Measurements from ENCODE around the gene PDIA5.

- no peak for TF ChIP-seq TAF1 (IDR thresholded peaks at IDR 0.05; ENCODE audit: borderline replicate concordance, insufficient read depth, low read length)
- no peak for TF ChIP-seq POLR2AphosphoS5 (IDR thresholded peaks at IDR 0.05; ENCODE audit: low read depth, low read length)
- TF ChIP-seq REST (IDR thresholded peaks at IDR 0.05; ENCODE audit: insufficient read depth in 1 of 2, low read depth in 2 of 2, low read length in 2 of 2): no peak
- TF ChIP-seq SIN3A (IDR thresholded peaks at IDR 0.05; ENCODE audit: borderline replicate concordance, insufficient read depth, low read length): no peak
- no peak for TF ChIP-seq FOXP2 (optimal IDR thresholded peaks at IDR 0.05; ENCODE audit: borderline replicate concordance, extremely low read depth, extremely low read length, insufficient read depth)
Observed at GRCh38 chr3:123100193-123100776, 33.5 kb downstream of the PDIA5 start.
